Duodenal mucosa (tissue), 2 donors: Measurements from ENCODE around the gene KDM4C.

Experiments used
- H3K27ac ChIP-seq: one replicate; pipeline ENCODE4 v1.7.0; 2013; ENCODE audit warnings: low read depth, low read length
- H3K27me3 ChIP-seq, 2 donors: one replicate each; pipeline ENCODE4 v1.7.0; 2013; ENCODE audit warnings: low read length in 2 of 2, control low read depth in 1 of 2; ENCODE audit not compliant: insufficient read depth in 2 of 2, control insufficient read depth in 1 of 2
- H3K36me3 ChIP-seq, 2 donors: one replicate each; pipeline ENCODE4 v1.7.0; 2013; ENCODE audit warnings: low read length in 2 of 2, control low read depth in 1 of 2; ENCODE audit not compliant: insufficient read depth in 2 of 2, control insufficient read depth in 1 of 2
- H3K4me1 ChIP-seq, 2 donors: one replicate each; pipeline ENCODE4 v1.7.0; 2013; ENCODE audit warnings: low read length in 2 of 2, control low read depth in 1 of 2; ENCODE audit not compliant: insufficient read depth in 2 of 2, control insufficient read depth in 1 of 2
- H3K4me3 ChIP-seq, 2 donors: one replicate each; pipeline ENCODE4 v1.7.0; 2013; ENCODE audit warnings: low read length in 2 of 2, low read depth in 1 of 2
- H3K9ac ChIP-seq, 2 donors: one replicate each; pipeline ENCODE4 v1.7.0; 2013; ENCODE audit warnings: low read length in 2 of 2, low read depth in 1 of 2
- H3K9me3 ChIP-seq, 2 donors: one replicate each; pipeline ENCODE4 v1.7.0; 2013; ENCODE audit warnings: low read length in 2 of 2, control low read depth in 1 of 2; ENCODE audit not compliant: control insufficient read depth in 1 of 2

The KDM4C gene

GRCh38 chr9:7104625-7105024 is 346.9 kb downstream of the KDM4C start:
- no peaks in the 10 kb centered on the region for H3K27me3 ChIP-seq
- H3K27ac ChIP-seq = no peak overlapping the region
- H3K4me3 ChIP-seq = no peak overlapping the region
- no peaks in the 10 kb centered on the region for H3K4me1 ChIP-seq
- no peaks in the 10 kb centered on the region for H3K9me3 ChIP-seq
- H3K9ac ChIP-seq = no peak overlapping the region
- H3K36me3 ChIP-seq = peaks cover 10 to 26% of the 10 kb centered on the region in 2 donors

GRCh38 chr9:7105095-7105494 is 347.3 kb downstream of the KDM4C start:
- H3K9ac ChIP-seq = no peak overlapping the region

DNA sequence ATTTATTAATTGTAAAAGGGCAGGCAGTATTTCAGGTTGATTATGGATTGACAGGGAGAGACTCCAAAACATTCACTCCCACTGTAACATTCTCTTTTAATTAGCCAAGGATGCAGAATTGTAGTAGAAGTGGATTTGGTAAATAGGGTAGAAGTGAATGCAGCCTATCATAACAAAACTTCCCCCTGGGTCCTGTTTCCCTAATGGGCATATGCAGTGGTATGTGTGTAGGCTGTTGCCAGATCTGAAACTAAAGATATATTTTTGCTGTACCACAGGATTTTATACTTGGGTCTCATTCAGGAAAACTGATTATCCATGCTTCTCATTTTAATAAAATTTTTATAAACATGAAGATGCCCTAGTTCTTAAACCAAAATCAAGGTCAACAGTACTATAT is 351.2 kb downstream of the KDM4C start:
- H3K27me3 ChIP-seq = no peaks in the 10 kb centered on the region
- no peak overlapping the region for H3K4me3 ChIP-seq
- no peak overlapping the region for H3K27ac ChIP-seq
- H3K36me3 ChIP-seq = peaks cover 5 to 25% of the 10 kb centered on the region in 2 donors
- no peak overlapping the region for H3K9ac ChIP-seq
- no peaks in the 10 kb centered on the region for H3K4me1 ChIP-seq
- H3K9me3 ChIP-seq = no peaks in the 10 kb centered on the region

More at GRCh38 chr9:7105095-7105494, 347.3 kb downstream of the KDM4C start:
- no peaks in the 10 kb centered on the region for H3K27me3 ChIP-seq
- no peaks in the 10 kb centered on the region for H3K9me3 ChIP-seq
- peaks cover 10 to 28% of the 10 kb centered on the region in 2 donors for H3K36me3 ChIP-seq
- H3K4me1 ChIP-seq = no peaks in the 10 kb centered on the region
- H3K27ac ChIP-seq = no peak overlapping the region
- no peak overlapping the region for H3K4me3 ChIP-seq

DNA sequence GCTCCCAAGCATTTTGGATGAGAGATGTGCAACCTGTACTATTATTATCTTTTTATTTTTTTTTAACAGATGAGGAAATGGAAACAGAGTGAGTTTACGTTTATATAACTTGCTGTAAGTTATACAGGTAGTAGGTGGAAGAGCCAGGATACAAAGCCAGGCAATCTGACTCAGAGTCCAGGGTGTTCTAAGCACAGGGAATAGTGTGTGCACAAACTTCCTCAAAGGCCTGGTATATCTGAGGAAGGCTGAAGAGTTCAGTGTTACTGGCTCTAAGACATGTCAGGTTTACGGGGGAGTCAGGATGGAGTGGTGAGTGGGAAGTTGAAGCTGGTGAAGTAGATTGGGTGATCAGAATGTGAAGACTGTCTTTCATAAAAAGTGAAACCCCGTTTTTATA is 353.6 kb downstream of the KDM4C start:
- no peaks in the 10 kb centered on the region for H3K4me1 ChIP-seq
- peaks cover 0 to 11% of the 10 kb centered on the region in 2 donors for H3K36me3 ChIP-seq
- H3K9me3 ChIP-seq = no peaks in the 10 kb centered on the region
- H3K9ac ChIP-seq = no peak overlapping the region
- H3K4me3 ChIP-seq = no peak overlapping the region
- H3K27ac ChIP-seq = no peak overlapping the region
- no peaks in the 10 kb centered on the region for H3K27me3 ChIP-seq

DNA sequence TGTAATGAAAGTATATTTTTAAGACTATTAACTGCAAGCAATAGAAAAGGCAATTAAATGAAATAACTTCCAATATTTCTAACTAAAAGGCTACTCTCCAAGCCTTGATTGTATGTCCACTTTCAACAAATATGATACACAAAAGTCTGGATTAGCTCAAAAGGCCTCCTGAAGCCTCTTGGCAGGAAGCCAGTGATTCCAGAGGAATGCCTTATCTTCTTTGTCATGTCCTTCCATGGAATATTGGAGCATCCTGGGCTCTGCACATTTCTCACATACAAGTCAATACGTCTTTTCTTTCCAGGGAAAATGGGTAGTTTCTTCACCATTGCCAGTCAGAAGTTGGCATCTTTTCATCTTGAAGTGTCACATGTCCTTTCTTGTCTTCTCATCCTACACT is 357.8 kb downstream of the KDM4C start:
- Histone ChIP-seq H3K27ac (no peak overlapping the region), H3K36me3 (peaks cover 0 to 5% of the 10 kb centered on the region in 2 donors), H3K4me1 (no peaks in the 10 kb centered on the region), H3K4me3 (no peak overlapping the region), H3K9ac (no peak overlapping the region), H3K9me3 (no peaks in the 10 kb centered on the region), H3K27me3 (no peaks in the 10 kb centered on the region)

GRCh38 chr9:7117676-7118561 is 360.1 kb downstream of the KDM4C start:
- Histone ChIP-seq H3K36me3 (no peaks in the 10 kb centered on the region), H3K9ac (no peak overlapping the region), H3K4me3 (no peak overlapping the region), H3K27me3 (no peaks in the 10 kb centered on the region), H3K27ac (no peak overlapping the region), H3K4me1 (peaks cover 5 to 9% of the 10 kb centered on the region in 2 donors), H3K9me3 (no peaks in the 10 kb centered on the region)

- H3K27me3 ChIP-seq = no peaks in the 10 kb centered on the region
- H3K36me3 ChIP-seq = peaks cover 0 to 6% of the 10 kb centered on the region in 2 donors
- no peak overlapping the region for H3K27ac ChIP-seq
- H3K9ac ChIP-seq = no peak overlapping the region
- H3K9me3 ChIP-seq = no peaks in the 10 kb centered on the region
- no peak overlapping the region for H3K4me3 ChIP-seq
- peaks cover 5 to 9% of the 10 kb centered on the region in 2 donors for H3K4me1 ChIP-seq
Observed at GRCh38 chr9:7118633-7119032, 360.9 kb downstream of the KDM4C start.

- H3K4me3 ChIP-seq = no peak overlapping the region
- no peak overlapping the region for H3K27ac ChIP-seq
- H3K9ac ChIP-seq = no peak overlapping the region
- no peaks in the 10 kb centered on the region for H3K27me3 ChIP-seq
- H3K4me1 ChIP-seq = peaks cover 5 to 9% of the 10 kb centered on the region in 2 donors
- H3K9me3 ChIP-seq = no peaks in the 10 kb centered on the region
- peaks cover 0 to 13% of the 10 kb centered on the region in 2 donors for H3K36me3 ChIP-seq
Observed at GRCh38 chr9:7119612-7120011, 361.8 kb downstream of the KDM4C start.

DNA sequence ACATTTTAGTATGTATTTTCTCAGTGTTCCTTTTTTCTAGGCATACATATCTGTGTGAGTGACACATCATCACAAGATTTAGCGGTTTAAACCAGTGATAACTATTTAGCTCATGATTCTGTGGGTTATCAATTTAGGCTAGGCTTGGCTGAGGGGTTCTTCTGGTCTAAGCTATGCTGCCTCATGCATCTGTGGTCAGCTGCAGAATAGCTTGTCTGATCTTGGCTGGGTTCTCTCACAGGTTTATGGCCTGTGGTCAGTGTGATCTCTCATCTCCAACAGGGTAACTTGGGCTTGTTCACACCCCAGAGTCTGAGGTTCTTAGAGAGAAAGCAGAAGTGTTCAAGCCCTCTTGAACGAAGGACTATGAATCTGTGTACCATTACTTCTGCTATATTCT is 363.3 kb downstream of the KDM4C start:
- Histone ChIP-seq H3K9ac (no peak overlapping the region), H3K9me3 (no peaks in the 10 kb centered on the region), H3K27ac (no peak overlapping the region), H3K27me3 (no peaks in the 10 kb centered on the region), H3K4me1 (peaks cover 5 to 9% of the 10 kb centered on the region in 2 donors), H3K36me3 (peaks cover 0 to 16% of the 10 kb centered on the region in 2 donors), H3K4me3 (no peak overlapping the region)

DNA sequence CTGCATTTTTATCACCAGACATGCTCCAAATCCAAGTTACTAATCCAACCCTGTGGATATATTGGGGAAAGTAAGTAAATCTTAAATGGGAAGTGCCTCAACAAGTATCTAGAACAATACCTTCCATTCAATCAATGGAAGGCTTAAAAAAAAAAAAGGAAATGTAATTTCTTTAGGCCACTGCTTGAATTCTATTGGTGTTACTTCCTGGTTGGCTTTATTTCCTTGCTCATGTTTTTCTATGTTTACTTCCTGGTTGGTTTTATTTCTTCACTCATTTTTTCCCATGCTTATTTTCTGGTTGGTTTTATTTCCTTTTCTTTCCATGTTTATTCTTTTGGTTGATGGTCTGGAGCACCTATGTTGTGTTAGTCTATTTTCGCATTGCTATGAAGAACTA is 363.9 kb downstream of the KDM4C start:
- Histone ChIP-seq H3K36me3 (peaks cover 0 to 16% of the 10 kb centered on the region in 2 donors), H3K4me3 (no peak overlapping the region), H3K27me3 (no peaks in the 10 kb centered on the region), H3K9me3 (no peaks in the 10 kb centered on the region), H3K27ac (no peak overlapping the region), H3K9ac (no peak overlapping the region), H3K4me1 (peaks cover 5 to 9% of the 10 kb centered on the region in 2 donors)
